Measurements from ENCODE around the gene CACNA2D3.

DNA sequence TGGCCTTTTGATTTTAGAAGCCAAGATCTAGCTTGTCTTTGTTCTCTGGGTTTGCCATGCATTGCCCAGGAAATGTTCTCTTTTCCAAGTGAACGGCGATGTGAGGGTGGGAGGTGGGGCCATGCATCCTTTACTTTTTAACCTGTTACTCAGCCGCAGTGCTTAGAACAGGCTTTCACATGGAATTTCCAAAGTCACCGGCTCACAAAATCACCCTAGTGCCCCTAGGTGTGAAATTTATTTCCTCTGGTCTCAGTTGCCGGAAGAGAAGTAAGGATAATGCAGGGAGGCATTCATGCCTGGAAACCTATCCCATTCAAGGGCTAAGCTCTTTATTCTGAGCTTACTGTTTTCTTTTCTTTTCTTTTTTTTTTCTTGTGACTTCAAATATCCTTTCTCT, 93.2 kb downstream of the CACNA2D3 start:
- TF ChIP-seq CTCF (IDR thresholded peaks at IDR 0.05) (no peak), SMC3 (IDR thresholded peaks at IDR 0.05) (no peak), RFX5 (IDR thresholded peaks at IDR 0.05) (no peak), ATOH8 (CRISPR knock-in tag; IDR thresholded peaks at IDR 0.05; ENCODE audit: low read depth) (no peak), FOXS1 (CRISPR knock-in tag; IDR thresholded peaks at IDR 0.05) (no peak), POLR2A (IDR thresholded peaks at IDR 0.05; ENCODE audit: low read length) (no peak), CHD4 (IDR thresholded peaks at IDR 0.05; ENCODE audit: borderline replicate concordance) (no peak)
- TF ChIP-seq, protein P1, sequence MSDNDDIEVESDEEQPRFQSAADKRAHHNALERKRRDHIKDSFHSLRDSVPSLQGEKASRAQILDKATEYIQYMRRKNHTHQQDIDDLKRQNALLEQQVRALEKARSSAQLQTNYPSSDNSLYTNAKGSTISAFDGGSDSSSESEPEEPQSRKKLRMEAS (IDR thresholded peaks at IDR 0.05): no peak

Data from A549 (cell line).